Parathyroid adenoma (tissue), 2 donors: Measurements from ENCODE around the gene TSPEAR.
"Not testable (repeated sequence)": the region's sequence is repeated elsewhere in the genome, so short reads cannot be mapped to it uniquely, and the experiment has no call there.

Source experiments
- H2AFZ ChIP-seq: fragments of 300-600 bp; sonication (generic); one replicate; pipeline ENCODE4 v1.7.0; 2017; ENCODE audit warnings: antibody characterized with exemption, mild to moderate bottlenecking
- H3K27ac ChIP-seq: fragments of 300-600 bp; sonication (generic); one replicate; pipeline ENCODE4 v1.7.0; 2017
- H3K27me3 ChIP-seq: fragments of 300-600 bp; sonication (generic); one replicate; pipeline ENCODE4 v1.7.0; 2017; ENCODE audit warnings: low read length; ENCODE audit not compliant: control insufficient read depth, insufficient read depth
- H3K36me3 ChIP-seq: fragments of 300-600 bp; sonication (generic); one replicate; pipeline ENCODE4 v1.7.0; 2017; ENCODE audit warnings: low read length; ENCODE audit not compliant: control insufficient read depth, insufficient read depth
- H3K4me1 ChIP-seq: fragments of 300-600 bp; sonication (generic); one replicate; pipeline ENCODE4 v1.7.0; 2017; ENCODE audit warnings: control low read depth
- H3K4me2 ChIP-seq: fragments of 300-600 bp; sonication (generic); one replicate; pipeline ENCODE4 v1.7.0; 2017; ENCODE audit warnings: low read length
- H3K4me3 ChIP-seq: fragments of 300-600 bp; sonication (generic); one replicate; pipeline ENCODE4 v1.7.0; 2017; ENCODE audit warnings: low read depth, low read length
- H3K79me2 ChIP-seq: fragments of 300-600 bp; sonication (generic); one replicate; pipeline ENCODE4 v1.7.0; 2017; ENCODE audit warnings: control low read depth
- H3K9ac ChIP-seq: fragments of 300-600 bp; sonication (generic); one replicate; pipeline ENCODE4 v1.7.0; 2017; ENCODE audit warnings: mild to moderate bottlenecking
- H3K9me3 ChIP-seq: fragments of 300-600 bp; sonication (generic); one replicate; pipeline ENCODE4 v1.7.0; 2017; ENCODE audit warnings: low read length; ENCODE audit not compliant: control insufficient read depth
- TF ChIP-seq, protein P1 (sequence below): fragments of 300-600 bp; sonication (generic); IDR thresholded peaks from one replicate; pipeline ENCODE4 v1.7.0; 2017; ENCODE audit warnings: antibody characterized with exemption, mild to moderate bottlenecking
- donor health status: primary hyperparathyroidism.

Gene TSPEAR

DNA sequence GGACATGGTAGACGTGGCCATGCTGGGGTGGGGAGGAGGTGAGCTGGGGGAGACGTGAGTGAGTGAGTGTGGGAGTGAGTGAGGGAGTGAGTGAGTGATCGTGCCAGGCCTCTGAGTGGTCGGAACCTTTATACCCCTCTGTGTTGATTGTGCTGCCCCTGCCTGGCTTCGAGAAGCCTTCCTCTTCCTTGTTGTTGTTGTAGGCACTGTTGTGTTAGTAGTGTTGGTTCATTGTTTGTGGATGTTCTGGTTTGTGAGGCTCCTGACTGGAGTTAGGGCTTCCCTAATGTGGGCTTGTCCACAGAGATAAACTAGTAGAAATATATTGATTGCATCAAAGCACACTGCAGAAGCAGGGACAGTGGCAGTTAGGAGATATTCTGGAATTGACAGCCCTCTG is 152.7 kb downstream of the TSPEAR start, which contains the start of gene KRTAP10-3:
Gene KRTAP10-3, minus strand, starts transcription at position 101 of the 400 bp plus-strand sequence. Its CDS starts 80 bp downstream, at position 21.
- Histone ChIP-seq H3K9me3 (no peaks in the 10 kb centered on the region), H3K79me2 (no peaks in the 10 kb centered on the region), H3K4me1 (no peaks in the 10 kb centered on the region), H3K36me3 (no peaks in the 10 kb centered on the region), H3K9ac (no peak within 1 kb of the TSS), H3K4me3 (no peak within 1 kb of the TSS), H2AFZ (no peak within 1 kb of the TSS), H3K27me3 (no peaks in the 10 kb centered on the region), H3K27ac (no peak within 1 kb of the TSS), H3K4me2 (no peak within 1 kb of the TSS)
- TF ChIP-seq, protein P1, sequence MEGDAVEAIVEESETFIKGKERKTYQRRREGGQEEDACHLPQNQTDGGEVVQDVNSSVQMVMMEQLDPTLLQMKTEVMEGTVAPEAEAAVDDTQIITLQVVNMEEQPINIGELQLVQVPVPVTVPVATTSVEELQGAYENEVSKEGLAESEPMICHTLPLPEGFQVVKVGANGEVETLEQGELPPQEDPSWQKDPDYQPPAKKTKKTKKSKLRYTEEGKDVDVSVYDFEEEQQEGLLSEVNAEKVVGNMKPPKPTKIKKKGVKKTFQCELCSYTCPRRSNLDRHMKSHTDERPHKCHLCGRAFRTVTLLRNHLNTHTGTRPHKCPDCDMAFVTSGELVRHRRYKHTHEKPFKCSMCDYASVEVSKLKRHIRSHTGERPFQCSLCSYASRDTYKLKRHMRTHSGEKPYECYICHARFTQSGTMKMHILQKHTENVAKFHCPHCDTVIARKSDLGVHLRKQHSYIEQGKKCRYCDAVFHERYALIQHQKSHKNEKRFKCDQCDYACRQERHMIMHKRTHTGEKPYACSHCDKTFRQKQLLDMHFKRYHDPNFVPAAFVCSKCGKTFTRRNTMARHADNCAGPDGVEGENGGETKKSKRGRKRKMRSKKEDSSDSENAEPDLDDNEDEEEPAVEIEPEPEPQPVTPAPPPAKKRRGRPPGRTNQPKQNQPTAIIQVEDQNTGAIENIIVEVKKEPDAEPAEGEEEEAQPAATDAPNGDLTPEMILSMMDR, result no peak

DNA sequence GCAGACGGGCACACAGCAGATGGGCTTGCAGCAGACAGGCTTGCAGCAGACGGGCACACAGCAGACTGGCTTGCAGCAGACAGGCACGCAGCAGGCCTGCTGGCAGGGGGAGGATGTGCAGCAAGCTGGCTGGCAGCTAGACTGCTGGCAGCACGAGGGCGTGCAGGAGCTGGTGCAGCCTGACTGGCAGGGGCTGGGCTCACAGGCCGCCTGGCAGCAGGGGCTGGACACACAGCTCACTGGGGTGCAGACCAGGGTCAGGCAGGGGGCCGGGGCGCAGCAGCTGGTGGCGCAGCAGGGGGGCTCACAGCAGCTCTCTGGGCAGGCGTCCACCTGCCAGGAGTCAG is 153.1 kb downstream of the TSPEAR start:
- not testable (repeated sequence) for H3K36me3 ChIP-seq, H3K4me3 ChIP-seq, H3K27ac ChIP-seq, H3K4me1 ChIP-seq, H3K9me3 ChIP-seq, H2AFZ ChIP-seq, H3K27me3 ChIP-seq, H3K9ac ChIP-seq, H3K79me2 ChIP-seq, H3K4me2 ChIP-seq

DNA sequence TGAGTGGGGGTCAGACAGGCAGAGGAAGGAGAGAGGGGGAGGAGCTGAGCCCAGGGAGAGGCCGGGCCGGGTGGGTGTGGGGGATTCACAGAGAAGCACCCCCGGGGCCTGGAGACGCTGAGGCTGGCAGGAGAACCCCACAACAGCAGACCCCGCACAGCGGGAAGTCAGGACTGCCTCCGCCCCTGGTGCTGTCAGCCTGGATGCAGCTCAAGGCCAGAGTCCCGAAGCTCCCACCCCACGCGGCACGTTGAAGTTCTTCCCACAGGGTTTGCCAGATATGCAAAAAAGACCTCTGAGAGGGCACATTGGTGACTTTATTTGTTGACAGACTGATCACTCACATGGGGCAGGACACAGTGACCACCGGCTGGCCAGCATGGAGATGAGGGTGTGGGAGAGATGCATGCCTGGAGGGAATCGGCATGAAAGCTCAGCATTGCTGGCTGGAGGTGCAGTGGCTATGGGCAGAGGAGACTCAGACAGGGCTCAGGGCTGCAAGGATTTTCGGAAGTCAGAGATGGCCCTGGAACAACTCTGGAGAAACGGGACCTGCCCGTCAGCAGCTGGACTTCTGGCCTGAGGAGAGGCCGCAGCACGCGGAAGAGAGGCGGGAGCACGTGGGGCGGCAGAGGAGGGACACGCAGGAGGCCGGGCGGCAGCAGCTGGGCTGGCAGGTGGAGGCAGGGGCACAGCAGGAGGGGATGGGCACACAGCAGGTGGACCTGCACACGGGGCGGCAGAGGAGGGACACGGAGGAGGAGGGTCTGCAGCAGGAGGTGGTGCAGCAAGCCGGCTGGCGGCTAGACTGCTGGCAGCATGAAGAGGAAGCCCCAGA is 153.7 kb downstream of the TSPEAR start:
- Histone ChIP-seq H3K27ac (no peak overlapping the region), H2AFZ (no peak overlapping the region), H3K4me2 (no peak overlapping the region), H3K4me3 (no peak overlapping the region), H3K9ac (no peak overlapping the region), H3K9me3 (no peaks in the 10 kb centered on the region), H3K4me1 (no peaks in the 10 kb centered on the region), H3K27me3 (no peaks in the 10 kb centered on the region), H3K79me2 (no peaks in the 10 kb centered on the region), H3K36me3 (no peaks in the 10 kb centered on the region)
- TF ChIP-seq, protein P1, result no peak

GRCh38 chr21:44556879-44557278 is 154.5 kb downstream of the TSPEAR start:
- no peaks in the 10 kb centered on the region for H3K79me2 ChIP-seq
- H3K9me3 ChIP-seq, result no peaks in the 10 kb centered on the region
- no peak overlapping the region for H3K27ac ChIP-seq
- H3K4me2 ChIP-seq, result no peak overlapping the region
- TF ChIP-seq, protein P1, result no peak
- no peak overlapping the region for H2AFZ ChIP-seq
- H3K36me3 ChIP-seq, result no peaks in the 10 kb centered on the region
- no peaks in the 10 kb centered on the region for H3K27me3 ChIP-seq
- H3K4me3 ChIP-seq, result no peak overlapping the region
- H3K4me1 ChIP-seq, result no peaks in the 10 kb centered on the region
- H3K9ac ChIP-seq, result no peak overlapping the region

DNA sequence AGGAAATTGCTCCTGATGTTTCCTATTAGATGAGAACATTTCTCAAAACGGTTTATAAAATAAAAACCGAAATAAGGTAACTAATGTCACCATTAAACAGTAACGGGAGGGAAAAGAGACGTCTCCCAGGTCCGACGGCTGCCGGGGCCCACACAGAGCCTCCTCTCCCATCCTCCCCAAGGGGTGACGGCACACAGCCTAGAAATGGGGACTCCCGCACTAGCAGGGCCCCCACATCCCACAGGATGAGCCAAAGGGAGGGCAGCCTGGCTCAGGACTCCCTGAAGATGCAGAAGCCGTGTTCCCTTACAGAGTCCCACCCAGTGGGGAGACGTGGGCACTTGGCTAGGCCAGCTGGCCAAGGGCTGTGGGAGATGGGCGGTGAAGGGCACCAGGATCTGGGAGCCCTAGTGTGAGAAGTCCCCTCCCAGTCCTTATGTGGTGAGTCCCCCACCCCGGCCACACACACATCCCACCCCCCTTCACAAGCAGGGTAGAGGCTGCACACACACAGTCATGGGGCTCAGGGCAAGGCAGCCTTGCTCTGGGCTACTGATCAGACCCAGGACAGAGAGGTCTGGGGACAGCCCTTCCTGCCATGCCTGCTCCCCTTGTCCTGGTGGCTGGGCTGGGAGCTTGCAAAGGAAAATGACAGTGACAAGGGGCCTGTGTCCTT is 156.0 kb downstream of the TSPEAR start:
- Histone ChIP-seq H3K79me2 (no peaks in the 10 kb centered on the region), H3K4me2 (no peak overlapping the region), H2AFZ (no peak overlapping the region), H3K27ac (no peak overlapping the region), H3K4me1 (no peaks in the 10 kb centered on the region), H3K9me3 (no peaks in the 10 kb centered on the region), H3K27me3 (no peaks in the 10 kb centered on the region), H3K9ac (no peak overlapping the region), H3K36me3 (no peaks in the 10 kb centered on the region), H3K4me3 (no peak overlapping the region)
- TF ChIP-seq, protein P1, result no peak
